PC-9 (cell line): ENCODE measurements around the gene FBXL15. TPM values are rescaled to one million over a fixed set of nuclear protein-coding genes. Genes with fewer than 3 reads are reported as not detected.
A peak's percentile ranks its signal among the peaks of the same experiment; 100 is the strongest.

Source experiments
- BruUV-seq: library from RNA; stranded (reverse); fragments of 400-500 nt; replicated peaks from 2 replicates; lab custom pipeline; 2021; lab: Mats Ljungman, UMichigan
- CTCF ChIA-PET: fragments of 300-600 bp; sonication (Branson Sonifier 250); formaldehyde crosslinking; loops from one replicate; lab custom pipeline; 2022; ENCODE audit warnings: antibody characterized with exemption; lab: Charles Lee
- POLR2A ChIA-PET: fragments of 300-600 bp; sonication (Branson Sonifier 250); formaldehyde crosslinking; loops from one replicate; lab custom pipeline; 2022; ENCODE audit warnings: antibody characterized with exemption; ENCODE audit not compliant: unreplicated experiment; lab: Charles Lee
- DNase-seq, 2 experiments: peaks; one replicate each; pipeline versions ENCODE4 v3.0.0 to v3.0.0-alpha.2; 2015 to 2022; ENCODE audit warnings: mixed read lengths in 1 of 2
- H2AFZ ChIP-seq: fragments of 200-600 bp; sonication (generic); 2 replicates; pipeline ENCODE4 v1.8.1; 2017; ENCODE audit warnings: antibody characterized with exemption
- H3F3A ChIP-seq: fragments of 200-600 bp; sonication (generic); 2 replicates; pipeline ENCODE4 v1.8.1; 2017; ENCODE audit warnings: antibody characterized with exemption, mild to moderate bottlenecking, low read depth; ENCODE audit not compliant: insufficient read depth
- H3K27ac ChIP-seq: fragments of 200-600 bp; sonication (generic); 2 replicates; pipeline ENCODE4 v1.6.1; 2016; ENCODE audit warnings: mixed run types
- H3K27me3 ChIP-seq: fragments of 200-600 bp; sonication (generic); 2 replicates; pipeline ENCODE4 v1.6.1; 2016; ENCODE audit warnings: low read depth, mixed run types; ENCODE audit not compliant: insufficient read depth
- H3K36me3 ChIP-seq: fragments of 200-600 bp; sonication (generic); 2 replicates; pipeline ENCODE4 v1.6.1; 2016; ENCODE audit warnings: low read depth, mixed run types
- H3K4me1 ChIP-seq: fragments of 200-600 bp; sonication (generic); replicated peaks from 2 replicates; pipeline ENCODE4 v1.6.1; 2016; ENCODE audit warnings: mixed run types; ENCODE audit not compliant: insufficient read depth
- H3K4me2 ChIP-seq: fragments of 200-600 bp; sonication (generic); 2 replicates; pipeline ENCODE4 v1.6.1; 2017; ENCODE audit warnings: mixed run types
- H3K4me3 ChIP-seq: fragments of 200-600 bp; sonication (generic); 2 replicates; pipeline ENCODE4 v1.6.1; 2016; ENCODE audit warnings: mixed run types
- H3K79me2 ChIP-seq: fragments of 200-600 bp; sonication (generic); 2 replicates; pipeline ENCODE4 v1.6.1; 2017; ENCODE audit warnings: low read depth, mixed run types
- H3K9me2 ChIP-seq: fragments of 200-600 bp; sonication (generic); 2 replicates; pipeline ENCODE4 v1.8.1; 2017; ENCODE audit warnings: mild to moderate bottlenecking; ENCODE audit not compliant: insufficient read depth
- H3K9me3 ChIP-seq: fragments of 200-600 bp; sonication (generic); 2 replicates; pipeline ENCODE4 v1.8.1; 2016; ENCODE audit warnings: low read depth; ENCODE audit not compliant: insufficient read depth
- H4K20me1 ChIP-seq: fragments of 200-600 bp; sonication (generic); 2 replicates; pipeline ENCODE4 v1.8.1; 2017; ENCODE audit not compliant: insufficient read depth
- CTCF ChIP-seq: fragments of 200-600 bp; sonication (generic); conservative IDR thresholded peaks from 2 replicates; pipeline ENCODE4 v1.6.1; 2017; ENCODE audit warnings: mixed run types, antibody characterized with exemption, mild to moderate bottlenecking, moderate library complexity
- EZH2 ChIP-seq: fragments of 200-600 bp; sonication (generic); IDR thresholded peaks from 2 replicates; pipeline ENCODE4 v1.8.0; 2017; ENCODE audit warnings: antibody characterized with exemption, low read depth
- intact Hi-C: fragments of 100-400 bp; cut with micrococcal nuclease; formaldehyde crosslinking; loops from one replicate; pipeline ENCODE4 v1.10.0; 2022; ENCODE audit not compliant: unreplicated experiment
- total RNA-seq: library from RNA; stranded (reverse); gene quantifications from 2 replicates; pipeline ENCODE4 v1.2.3, GENCODE V29; 2021

FBXL15 gene
- total RNA-seq, 1 experiment from 2014 or later, result 6.2 TPM

- Histone ChIP-seq H3K9me3 (no peaks in the 10 kb centered on the region), H3F3A (peaks cover 4% of the 10 kb centered on the region; the same call in 1 of the 2 replicates), H3K36me3 (no peaks in the 10 kb centered on the region), H3K27ac (no peak overlapping the region), H3K4me3 (no peak overlapping the region), H3K4me1 (no peaks in the 10 kb centered on the region), H3K79me2 (no peaks in the 10 kb centered on the region), H2AFZ (no peak overlapping the region), H3K4me2 (no peak overlapping the region), H4K20me1 (no peaks in the 10 kb centered on the region), H3K9me2 (no peaks in the 10 kb centered on the region), H3K27me3 (no peaks in the 10 kb centered on the region)
- no TSS peak for BruUV-seq
- CTCF ChIA-PET, result interaction anchor here (0.7 kb wide), 1 partner anchor 14 kb away, joined by 3 read pairs; no protein-coding TSS in a partner anchor
- POLR2A ChIA-PET, result no interaction called here
- no peak for TF ChIP-seq CTCF
- no peak for TF ChIP-seq EZH2
- peak in 1 of 2 experiments; percentile 52 for DNase-seq
- intact Hi-C loops, result no loop called here
Observed at GRCh38 chr10:102384606-102385429, 35.8 kb upstream of the FBXL15 start.

- H3K27ac ChIP-seq, result no peak overlapping the region
- H3K36me3 ChIP-seq, result no peaks in the 10 kb centered on the region
- ChIA-PET POLR2A (interaction anchor here (0.5 kb wide), 1 partner anchor 159 kb away, joined by 3 read pairs; no protein-coding TSS in a partner anchor), CTCF (interaction anchor here (0.6 to 0.7 kb wide), 2 partner anchors 11 to 37 kb away, joined by 4 to 5 read pairs; no protein-coding TSS in a partner anchor)
- H3K4me3 ChIP-seq, result no peak overlapping the region
- no peaks in the 10 kb centered on the region for H4K20me1 ChIP-seq
- no peak overlapping the region for H2AFZ ChIP-seq
- TF ChIP-seq EZH2, result no peak
- TF ChIP-seq CTCF, result no peak
- intact Hi-C loops, result loop anchor here (5.0 to 10.0 kb wide), 2 partner anchors 87 to 255 kb away; partner anchors contain the start of gene TRIM8
- H3K9me2 ChIP-seq, result no peaks in the 10 kb centered on the region
- no peak overlapping the region for H3K4me2 ChIP-seq
- DNase-seq, result no peak
- no peaks in the 10 kb centered on the region for H3K9me3 ChIP-seq
- H3F3A ChIP-seq, result peaks cover 3% of the 10 kb centered on the region; the same call in 1 of the 2 replicates
- no TSS peak for BruUV-seq
- H3K4me1 ChIP-seq, result no peaks in the 10 kb centered on the region
- no peaks in the 10 kb centered on the region for H3K79me2 ChIP-seq
- no peaks in the 10 kb centered on the region for H3K27me3 ChIP-seq
Observed at GRCh38 chr10:102389894-102390293, 30.7 kb upstream of the FBXL15 start.

GRCh38 chr10:102392306-102392705 lies 28.3 kb upstream of the FBXL15 start:
- no peaks in the 10 kb centered on the region for H3K27me3 ChIP-seq
- no peak overlapping the region for H3K27ac ChIP-seq
- H3K36me3 ChIP-seq, result no peaks in the 10 kb centered on the region
- H4K20me1 ChIP-seq, result no peaks in the 10 kb centered on the region
- ChIA-PET CTCF (interaction anchor here (0.7 kb wide), 1 partner anchor 164 kb away, joined by 3 read pairs; no protein-coding TSS in a partner anchor), POLR2A (no interaction called here)
- no peak for DNase-seq
- no peaks in the 10 kb centered on the region for H3K9me3 ChIP-seq
- no peak overlapping the region for H3K4me3 ChIP-seq
- no TSS peak for BruUV-seq
- H3K79me2 ChIP-seq, result peaks cover 5% of the 10 kb centered on the region; the same call in 1 of the 2 replicates
- H2AFZ ChIP-seq, result no peak overlapping the region
- intact Hi-C loops, result loop anchor here (5.0 to 10.0 kb wide), 2 partner anchors 85 to 252 kb away; partner anchors contain the start of gene TRIM8
- 0 out of 2 replicates have a peak, but pooled peaks cover 6% of the 10 kb centered on the region for H3K4me1 ChIP-seq
- H3K4me2 ChIP-seq, result no peak overlapping the region
- TF ChIP-seq CTCF, result no peak
- no peak for TF ChIP-seq EZH2
- no peaks in the 10 kb centered on the region; the same call in 1 of the 2 replicates for H3F3A ChIP-seq
- H3K9me2 ChIP-seq, result no peaks in the 10 kb centered on the region
